Measurements from ENCODE around the gene PAPSS1.
"Not testable (repeated sequence)": the region's sequence is repeated elsewhere in the genome, so short reads cannot be mapped to it uniquely, and the experiment has no call there.

PAPSS1 gene

DNA sequence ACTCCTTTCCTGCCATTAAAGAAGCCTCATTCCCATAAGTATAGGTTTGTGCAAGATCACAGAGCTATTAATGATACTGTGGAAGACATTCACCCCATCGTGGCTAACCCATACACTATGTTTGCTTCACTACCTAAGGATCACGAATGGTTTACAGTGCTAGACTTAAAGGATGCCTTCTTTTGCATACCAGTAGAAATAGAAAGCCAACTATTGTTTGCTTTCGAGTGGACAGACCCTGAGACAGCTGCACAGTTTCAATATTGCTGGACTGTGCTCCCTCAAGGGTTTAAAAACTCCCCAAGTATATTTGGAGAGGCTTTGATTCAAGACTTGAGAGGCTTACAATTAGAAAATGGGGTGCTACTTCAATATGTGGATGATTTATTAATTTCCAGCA, 16.0 kb upstream of the PAPSS1 start:
- peaks cover 3 to 17% of the 10 kb centered on the region in 2 experiments for H3K4me1 ChIP-seq (ENCODE audit: control insufficient read depth in 1 of 2, insufficient read depth in 2 of 2, low read length in 2 of 2)
- no peak overlapping the region for H2AFZ ChIP-seq (ENCODE audit: insufficient read depth, low read length, poor library complexity)
- no peaks in the 10 kb centered on the region for H3K27me3 ChIP-seq (ENCODE audit: insufficient read depth, low read length)
- H4K91ac ChIP-seq (ENCODE audit: low read depth, low read length): no peak overlapping the region
- no peak overlapping the region for H3K4me2 ChIP-seq (ENCODE audit: low read length)
- no peaks in the 10 kb centered on the region for H3K79me1 ChIP-seq (ENCODE audit: low read length)
- no peak overlapping the region for H3K23ac ChIP-seq (ENCODE audit: low read length)
- H3K79me2 ChIP-seq (ENCODE audit: control insufficient read depth, insufficient read depth, low read length, poor library complexity): no peaks in the 10 kb centered on the region
- H3K36me3 ChIP-seq (ENCODE audit: control insufficient read depth in 1 of 2, insufficient read depth in 2 of 2, low read length in 2 of 2): no peaks in the 10 kb centered on the region
- H4K12ac ChIP-seq (ENCODE audit: low read depth, low read length): no peak overlapping the region
- H3K18ac ChIP-seq (ENCODE audit: low read length): no peak overlapping the region
- no peak overlapping the region for H2BK120ac ChIP-seq (ENCODE audit: insufficient read depth, low read length, poor library complexity)
- no peak overlapping the region for H3K4me3 ChIP-seq (ENCODE audit: low read depth, low read length)
- no peak overlapping the region for H2AK5ac ChIP-seq (ENCODE audit: low read length)
- WGBS (ENCODE audit: extremely low coverage, insufficient coverage, insufficient read length): no CpG with 5 or more reads among the region's 3 CpGs
- no peak overlapping the region for H3K9ac ChIP-seq (ENCODE audit: low read length)
- no peaks in the 10 kb centered on the region for H3K9me3 ChIP-seq (ENCODE audit: insufficient read depth, low read depth, low read length)
- H4K8ac ChIP-seq (ENCODE audit: low read depth, low read length): no peak overlapping the region
- H3K14ac ChIP-seq (ENCODE audit: low read length): no peak overlapping the region
- no peak overlapping the region for H3K4ac ChIP-seq (ENCODE audit: low read depth, low read length)
- no peak overlapping the region for H2BK12ac ChIP-seq (ENCODE audit: low read length)
- DNase-seq: no peak
- no peak overlapping the region for H3K27ac ChIP-seq (ENCODE audit: low read depth, low read length)
- H2BK5ac ChIP-seq (ENCODE audit: low read depth, low read length, poor library complexity): no peak overlapping the region

DNA sequence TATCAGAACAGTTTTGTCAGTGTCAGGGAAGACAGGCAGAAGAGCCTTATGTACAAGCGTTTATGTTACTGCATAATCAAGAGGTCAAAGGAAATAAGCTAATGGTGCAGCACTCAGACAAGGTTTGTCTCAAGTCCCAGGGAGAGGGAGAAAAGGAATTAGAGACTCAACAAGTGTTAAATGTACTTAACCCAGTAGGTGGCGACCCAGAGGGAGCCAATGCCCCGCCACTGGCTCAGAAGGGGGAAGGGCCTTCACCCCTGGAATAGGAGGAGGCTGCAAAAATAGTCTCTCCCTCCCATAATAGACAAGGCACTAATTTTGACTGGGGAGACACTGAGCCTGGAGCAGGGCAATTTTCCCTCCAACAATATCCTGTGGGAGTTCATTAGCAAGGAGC, 14.1 kb upstream of the PAPSS1 start:
- H4K12ac ChIP-seq (ENCODE audit: low read depth, low read length): no peak overlapping the region
- H2BK5ac ChIP-seq (ENCODE audit: low read depth, low read length, poor library complexity): no peak overlapping the region
- H2BK120ac ChIP-seq (ENCODE audit: insufficient read depth, low read length, poor library complexity): no peak overlapping the region
- no peak overlapping the region for H4K8ac ChIP-seq (ENCODE audit: low read depth, low read length)
- no peak for DNase-seq
- no peaks in the 10 kb centered on the region for H3K36me3 ChIP-seq (ENCODE audit: control insufficient read depth in 1 of 2, insufficient read depth in 2 of 2, low read length in 2 of 2)
- H3K9ac ChIP-seq (ENCODE audit: low read length): no peak overlapping the region
- H3K18ac ChIP-seq (ENCODE audit: low read length): no peak overlapping the region
- H3K79me2 ChIP-seq (ENCODE audit: control insufficient read depth, insufficient read depth, low read length, poor library complexity): no peaks in the 10 kb centered on the region
- no peak overlapping the region for H2AFZ ChIP-seq (ENCODE audit: insufficient read depth, low read length, poor library complexity)
- H3K23ac ChIP-seq (ENCODE audit: low read length): no peak overlapping the region
- H3K14ac ChIP-seq (ENCODE audit: low read length): no peak overlapping the region
- H3K4me3 ChIP-seq (ENCODE audit: low read depth, low read length): no peak overlapping the region
- WGBS (ENCODE audit: extremely low coverage, insufficient coverage, insufficient read length): no CpG with 5 or more reads among the region's 3 CpGs
- H3K4me1 ChIP-seq (ENCODE audit: control insufficient read depth in 1 of 2, insufficient read depth in 2 of 2, low read length in 2 of 2): peaks cover 0 to 11% of the 10 kb centered on the region in 2 experiments
- no peaks in the 10 kb centered on the region for H3K9me3 ChIP-seq (ENCODE audit: insufficient read depth, low read depth, low read length)
- H3K79me1 ChIP-seq (ENCODE audit: low read length): no peaks in the 10 kb centered on the region
- no peak overlapping the region for H2AK5ac ChIP-seq (ENCODE audit: low read length)
- no peaks in the 10 kb centered on the region for H3K27me3 ChIP-seq (ENCODE audit: insufficient read depth, low read length)
- H4K91ac ChIP-seq (ENCODE audit: low read depth, low read length): no peak overlapping the region
- no peak overlapping the region for H3K4me2 ChIP-seq (ENCODE audit: low read length)
- H2BK12ac ChIP-seq (ENCODE audit: low read length): no peak overlapping the region
- H3K27ac ChIP-seq (ENCODE audit: low read depth, low read length): peak overlapping the region; percentile 27
- no peak overlapping the region for H3K4ac ChIP-seq (ENCODE audit: low read depth, low read length)

DNA sequence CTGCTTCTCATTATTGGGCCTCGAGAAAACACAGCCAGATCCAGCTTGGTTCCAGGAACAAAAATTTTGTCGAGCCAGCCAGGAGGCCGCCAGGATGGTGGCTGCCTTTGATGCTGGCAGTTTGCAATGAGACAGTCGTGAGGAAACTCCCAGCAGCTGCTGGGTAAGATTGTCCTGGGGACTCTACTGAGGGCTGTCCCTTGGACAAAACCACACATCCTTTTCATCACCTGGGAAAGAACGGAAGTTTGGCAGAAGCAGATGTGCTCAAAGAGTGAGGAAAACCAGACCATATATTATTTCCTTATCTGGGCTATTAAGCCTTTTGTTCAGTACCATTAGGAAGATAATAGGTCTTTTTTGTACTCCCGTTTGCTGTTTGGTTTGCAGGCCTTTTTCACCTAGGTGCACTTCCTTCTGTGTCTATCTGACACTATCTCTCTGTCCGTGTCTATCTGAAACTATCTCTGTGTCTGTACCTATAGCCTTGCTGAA, 13.4 kb upstream of the PAPSS1 start:
- peak overlapping the region; percentile 27 for H3K27ac ChIP-seq (ENCODE audit: low read depth, low read length)
- no peak overlapping the region for H3K4ac ChIP-seq (ENCODE audit: low read depth, low read length)
- no peak overlapping the region for H2BK12ac ChIP-seq (ENCODE audit: low read length)
- no peak overlapping the region for H3K18ac ChIP-seq (ENCODE audit: low read length)
- H3K4me2 ChIP-seq (ENCODE audit: low read length): no peak overlapping the region
- H3K4me3 ChIP-seq (ENCODE audit: low read depth, low read length): no peak overlapping the region
- no peaks in the 10 kb centered on the region for H3K79me2 ChIP-seq (ENCODE audit: control insufficient read depth, insufficient read depth, low read length, poor library complexity)
- no peak overlapping the region for H3K23ac ChIP-seq (ENCODE audit: low read length)
- H3K4me1 ChIP-seq (ENCODE audit: control insufficient read depth in 1 of 2, insufficient read depth in 2 of 2, low read length in 2 of 2): peaks cover 0 to 11% of the 10 kb centered on the region in 2 experiments
- H2BK5ac ChIP-seq (ENCODE audit: low read depth, low read length, poor library complexity): no peak overlapping the region
- WGBS (ENCODE audit: extremely low coverage, insufficient coverage, insufficient read length): no CpG with 5 or more reads among the region's 7 CpGs
- H3K9ac ChIP-seq (ENCODE audit: low read length): no peak overlapping the region
- H3K9me3 ChIP-seq (ENCODE audit: insufficient read depth, low read depth, low read length): no peaks in the 10 kb centered on the region
- no peak overlapping the region for H3K14ac ChIP-seq (ENCODE audit: low read length)
- no peaks in the 10 kb centered on the region for H3K79me1 ChIP-seq (ENCODE audit: low read length)
- no peak overlapping the region for H4K12ac ChIP-seq (ENCODE audit: low read depth, low read length)
- H2AFZ ChIP-seq (ENCODE audit: insufficient read depth, low read length, poor library complexity): no peak overlapping the region
- H2AK5ac ChIP-seq (ENCODE audit: low read length): no peak overlapping the region
- H3K27me3 ChIP-seq (ENCODE audit: insufficient read depth, low read length): no peaks in the 10 kb centered on the region
- no peak overlapping the region for H4K8ac ChIP-seq (ENCODE audit: low read depth, low read length)
- no peaks in the 10 kb centered on the region for H3K36me3 ChIP-seq (ENCODE audit: control insufficient read depth in 1 of 2, insufficient read depth in 2 of 2, low read length in 2 of 2)
- peak; percentile 47 to 61 for DNase-seq
- H4K91ac ChIP-seq (ENCODE audit: low read depth, low read length): no peak overlapping the region
- H2BK120ac ChIP-seq (ENCODE audit: insufficient read depth, low read length, poor library complexity): no peak overlapping the region

DNA sequence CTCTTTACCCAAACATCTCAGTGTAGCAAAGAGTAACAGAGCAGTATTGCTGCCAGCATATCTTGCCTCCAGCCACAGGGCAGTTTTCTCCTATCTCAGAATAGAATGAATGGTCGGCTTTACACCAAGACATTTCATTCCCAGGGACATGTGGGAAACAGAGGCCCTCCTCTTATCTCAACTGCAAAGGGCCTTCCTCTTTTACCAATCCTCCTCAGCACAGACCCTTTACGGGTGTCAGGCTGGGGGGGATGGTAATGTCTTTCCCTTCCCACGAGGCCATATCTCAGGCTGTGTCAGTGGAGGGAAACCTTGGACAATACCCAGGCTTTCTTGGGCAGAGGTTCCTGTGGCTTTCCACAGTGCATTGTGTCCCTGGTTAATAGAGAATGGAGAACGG, 9.0 kb upstream of the PAPSS1 start:
- not testable (repeated sequence) for H3K9ac ChIP-seq (ENCODE audit: low read length); H3K4ac ChIP-seq (ENCODE audit: low read depth, low read length); H2BK120ac ChIP-seq (ENCODE audit: insufficient read depth, low read length, poor library complexity); H3K79me2 ChIP-seq (ENCODE audit: control insufficient read depth, insufficient read depth, low read length, poor library complexity); H3K4me1 ChIP-seq (ENCODE audit: control insufficient read depth in 1 of 2, insufficient read depth in 2 of 2, low read length in 2 of 2); H3K23ac ChIP-seq (ENCODE audit: low read length); H3K4me3 ChIP-seq (ENCODE audit: low read depth, low read length); H3K27me3 ChIP-seq (ENCODE audit: insufficient read depth, low read length); H4K91ac ChIP-seq (ENCODE audit: low read depth, low read length); H2AK5ac ChIP-seq (ENCODE audit: low read length); H3K4me2 ChIP-seq (ENCODE audit: low read length); DNase-seq; H2AFZ ChIP-seq (ENCODE audit: insufficient read depth, low read length, poor library complexity); H4K8ac ChIP-seq (ENCODE audit: low read depth, low read length); H2BK5ac ChIP-seq (ENCODE audit: low read depth, low read length, poor library complexity); H3K79me1 ChIP-seq (ENCODE audit: low read length); H3K18ac ChIP-seq (ENCODE audit: low read length); H3K36me3 ChIP-seq (ENCODE audit: control insufficient read depth in 1 of 2, insufficient read depth in 2 of 2, low read length in 2 of 2); H2BK12ac ChIP-seq (ENCODE audit: low read length); H3K14ac ChIP-seq (ENCODE audit: low read length); H4K12ac ChIP-seq (ENCODE audit: low read depth, low read length); H3K9me3 ChIP-seq (ENCODE audit: insufficient read depth, low read depth, low read length); H3K27ac ChIP-seq (ENCODE audit: low read depth, low read length)
- WGBS (ENCODE audit: extremely low coverage, insufficient coverage, insufficient read length): no CpG with 5 or more reads among the region's 4 CpGs
